A549 treated with GW870086 at 1 μM for 4 hours (cell line): Measurements from ENCODE around the gene OIP5. TPM values are rescaled to one million over a fixed set of nuclear protein-coding genes. Genes with fewer than 3 reads are reported as not detected.

Source experiments
- total RNA-seq: library from RNA; stranded (reverse); fragments of 200-300 nt; extraction: Qiagen RNA extraction; gene quantifications from 5 replicates; pipeline ENCODE4 v1.2.3, GENCODE V29; 2022; ENCODE audit warnings: low read depth

OIP5 gene
- total RNA-seq = 13.3 to 15.9 TPM (median 14.6 TPM) in 5 replicates

GRCh38 chr15:41332194-41333025 lies at the start of gene OIP5, which contains the start of gene NUSAP1:
OIP5 (minus strand) TSS chr15:41332591; CDS start chr15:41332561, 30 bp downstream.
NUSAP1 (plus strand) TSS chr15:41332881; CDS start chr15:41332958, 77 bp downstream.

Other genes with a start within 250 kb of the OIP5 start
- 12.3 to 14.9 TPM (median 12.5 TPM) in 5 replicates for gene INO80, start 216.3 kb downstream of the OIP5 start, total RNA-seq
- gene EXD1, start 101.8 kb downstream of the OIP5 start, total RNA-seq = 0.16 to 0.33 TPM (median 0.27 TPM) in 3 of 5 replicates, not detected in the others
- gene CHP1, start 101.3 kb downstream of the OIP5 start, total RNA-seq = 61.3 to 71.8 TPM (median 64.8 TPM) in 5 replicates
- gene NUSAP1, start 290 bp upstream of the OIP5 start, total RNA-seq = 64.5 to 81.6 TPM (median 70.4 TPM) in 5 replicates
- gene NDUFAF1, start 69.9 kb upstream of the OIP5 start, total RNA-seq = 12.0 to 14.3 TPM (median 13.4 TPM) in 5 replicates
- gene RTF1, start 84.5 kb upstream of the OIP5 start, total RNA-seq = 17.4 to 23.1 TPM (median 21.3 TPM) in 5 replicates
- 7.4 to 9.3 TPM (median 9.1 TPM) in 5 replicates for gene ITPKA, start 161.3 kb upstream of the OIP5 start, total RNA-seq
- gene LTK, start 181.2 kb upstream of the OIP5 start, total RNA-seq = 0.03 to 0.43 TPM (median 0.10 TPM) in 4 of 5 replicates, not detected in the other
- gene RPAP1, start 211.7 kb upstream of the OIP5 start, total RNA-seq = 8.8 to 12.8 TPM (median 10.5 TPM) in 5 replicates
- 12.8 to 17.1 TPM (median 15.8 TPM) in 5 replicates for gene TYRO3, start 226.6 kb upstream of the OIP5 start, total RNA-seq